Measurements from ENCODE around the gene CPZ. TPM values are rescaled to one million over a fixed set of nuclear protein-coding genes. Genes with fewer than 3 reads are reported as not detected.

Gene CPZ
- total RNA-seq, 1 experiment from 2014 or later = not detected

DNA sequence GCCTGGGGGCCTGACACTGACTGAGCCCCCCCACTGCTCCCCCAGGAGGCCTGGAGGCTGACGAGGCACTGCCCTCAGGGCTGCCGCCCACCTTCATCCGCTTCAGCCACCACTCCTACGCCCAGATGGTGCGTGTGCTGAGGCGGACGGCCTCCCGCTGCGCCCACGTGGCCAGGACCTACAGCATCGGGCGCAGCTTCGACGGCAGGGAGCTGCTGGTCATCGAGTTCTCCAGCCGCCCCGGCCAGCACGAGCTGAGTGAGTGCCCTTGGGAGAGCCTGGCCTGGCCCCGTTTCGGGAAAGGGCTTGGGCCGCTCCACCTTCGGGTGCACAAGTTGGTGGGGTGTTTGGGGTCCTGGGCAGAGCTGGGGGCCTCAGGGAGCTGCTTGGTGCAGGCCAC is 11.4 kb downstream of the CPZ start:
- Histone ChIP-seq H3K9me2 (replicated peaks; ENCODE audit: insufficient read depth, low read length) (no peaks in the 10 kb centered on the region), H3K4me3 (ENCODE audit: low read length) (no peak overlapping the region), H3K4me1 (ENCODE audit: low read length) (no peaks in the 10 kb centered on the region), H3K4me2 (ENCODE audit: low read depth, low read length, poor library complexity, severe bottlenecking) (no peak overlapping the region), H3K9me3 (ENCODE audit: low read length) (no peaks in the 10 kb centered on the region), H3K9ac (ENCODE audit: low read length) (no peak overlapping the region), H3K27ac (ENCODE audit: low read length) (no peak overlapping the region), H3K36me3 (ENCODE audit: insufficient read depth, low read length) (no peaks in the 10 kb centered on the region), H3K79me2 (ENCODE audit: low read length) (no peaks in the 10 kb centered on the region), H4K20me1 (ENCODE audit: insufficient read depth, low read depth, low read length) (no peaks in the 10 kb centered on the region), H3K27me3 (ENCODE audit: low read length) (no peaks in the 10 kb centered on the region), H2AFZ (ENCODE audit: low read length) (no peak overlapping the region)
- DNase-seq = no peak

- no peak overlapping the region for H3K4me2 ChIP-seq (ENCODE audit: low read depth, low read length, poor library complexity, severe bottlenecking)
- no peaks in the 10 kb centered on the region for H3K4me1 ChIP-seq (ENCODE audit: low read length)
- H3K27me3 ChIP-seq (ENCODE audit: low read length) = no peaks in the 10 kb centered on the region
- no peaks in the 10 kb centered on the region for H3K79me2 ChIP-seq (ENCODE audit: low read length)
- H3K9ac ChIP-seq (ENCODE audit: low read length) = no peak overlapping the region
- no peak overlapping the region for H3K4me3 ChIP-seq (ENCODE audit: low read length)
- H3K27ac ChIP-seq (ENCODE audit: low read length) = no peak overlapping the region
- no peak for DNase-seq
- H2AFZ ChIP-seq (ENCODE audit: low read length) = no peak overlapping the region
- H3K36me3 ChIP-seq (ENCODE audit: insufficient read depth, low read length) = no peaks in the 10 kb centered on the region
- no peaks in the 10 kb centered on the region for H3K9me3 ChIP-seq (ENCODE audit: low read length)
- no peaks in the 10 kb centered on the region for H3K9me2 ChIP-seq (replicated peaks; ENCODE audit: insufficient read depth, low read length)
- no peaks in the 10 kb centered on the region for H4K20me1 ChIP-seq (ENCODE audit: insufficient read depth, low read depth, low read length)
These were observed 12.7 kb downstream of the CPZ start for GRCh38 chr4:8605289-8605688.

GRCh38 chr4:8606476-8606875 is 13.9 kb downstream of the CPZ start:
- Histone ChIP-seq H2AFZ (ENCODE audit: low read length) (no peak overlapping the region), H3K4me1 (ENCODE audit: low read length) (no peaks in the 10 kb centered on the region), H3K9me3 (ENCODE audit: low read length) (no peaks in the 10 kb centered on the region), H3K4me2 (ENCODE audit: low read depth, low read length, poor library complexity, severe bottlenecking) (no peak overlapping the region), H3K9ac (ENCODE audit: low read length) (no peak overlapping the region), H3K9me2 (replicated peaks; ENCODE audit: insufficient read depth, low read length) (no peaks in the 10 kb centered on the region), H3K27me3 (ENCODE audit: low read length) (no peaks in the 10 kb centered on the region), H3K27ac (ENCODE audit: low read length) (no peak overlapping the region), H3K79me2 (ENCODE audit: low read length) (no peaks in the 10 kb centered on the region), H3K4me3 (ENCODE audit: low read length) (no peak overlapping the region), H4K20me1 (ENCODE audit: insufficient read depth, low read depth, low read length) (no peaks in the 10 kb centered on the region), H3K36me3 (ENCODE audit: insufficient read depth, low read length) (no peaks in the 10 kb centered on the region)
- DNase-seq = no peak

- Histone ChIP-seq H3K9ac (ENCODE audit: low read length) (no peak overlapping the region), H3K9me2 (replicated peaks; ENCODE audit: insufficient read depth, low read length) (no peaks in the 10 kb centered on the region), H4K20me1 (ENCODE audit: insufficient read depth, low read depth, low read length) (no peaks in the 10 kb centered on the region), H3K4me2 (ENCODE audit: low read depth, low read length, poor library complexity, severe bottlenecking) (no peak overlapping the region), H3K27ac (ENCODE audit: low read length) (no peak overlapping the region), H3K27me3 (ENCODE audit: low read length) (no peaks in the 10 kb centered on the region), H3K36me3 (ENCODE audit: insufficient read depth, low read length) (no peaks in the 10 kb centered on the region), H3K79me2 (ENCODE audit: low read length) (no peaks in the 10 kb centered on the region), H3K4me3 (ENCODE audit: low read length) (no peak overlapping the region), H3K4me1 (ENCODE audit: low read length) (no peaks in the 10 kb centered on the region), H2AFZ (ENCODE audit: low read length) (no peak overlapping the region), H3K9me3 (ENCODE audit: low read length) (no peaks in the 10 kb centered on the region)
- no peak for DNase-seq
These were observed 14.4 kb downstream of the CPZ start for GRCh38 chr4:8606966-8607365.

- H3K27me3 ChIP-seq (ENCODE audit: low read length) = no peaks in the 10 kb centered on the region
- DNase-seq = peak; percentile 77
- H3K9me2 ChIP-seq (replicated peaks; ENCODE audit: insufficient read depth, low read length) = no peaks in the 10 kb centered on the region
- H3K79me2 ChIP-seq (ENCODE audit: low read length) = no peaks in the 10 kb centered on the region
- H3K9me3 ChIP-seq (ENCODE audit: low read length) = no peaks in the 10 kb centered on the region
- H4K20me1 ChIP-seq (ENCODE audit: insufficient read depth, low read depth, low read length) = no peaks in the 10 kb centered on the region
- H3K4me2 ChIP-seq (ENCODE audit: low read depth, low read length, poor library complexity, severe bottlenecking) = no peak overlapping the region
- no peak overlapping the region for H3K4me3 ChIP-seq (ENCODE audit: low read length)
- no peak overlapping the region for H3K27ac ChIP-seq (ENCODE audit: low read length)
- no peaks in the 10 kb centered on the region for H3K4me1 ChIP-seq (ENCODE audit: low read length)
- H3K9ac ChIP-seq (ENCODE audit: low read length) = no peak overlapping the region
- no peak overlapping the region for H2AFZ ChIP-seq (ENCODE audit: low read length)
- no peaks in the 10 kb centered on the region for H3K36me3 ChIP-seq (ENCODE audit: insufficient read depth, low read length)
These were observed 15.3 kb downstream of the CPZ start for GRCh38 chr4:8607603-8608481.

DNA sequence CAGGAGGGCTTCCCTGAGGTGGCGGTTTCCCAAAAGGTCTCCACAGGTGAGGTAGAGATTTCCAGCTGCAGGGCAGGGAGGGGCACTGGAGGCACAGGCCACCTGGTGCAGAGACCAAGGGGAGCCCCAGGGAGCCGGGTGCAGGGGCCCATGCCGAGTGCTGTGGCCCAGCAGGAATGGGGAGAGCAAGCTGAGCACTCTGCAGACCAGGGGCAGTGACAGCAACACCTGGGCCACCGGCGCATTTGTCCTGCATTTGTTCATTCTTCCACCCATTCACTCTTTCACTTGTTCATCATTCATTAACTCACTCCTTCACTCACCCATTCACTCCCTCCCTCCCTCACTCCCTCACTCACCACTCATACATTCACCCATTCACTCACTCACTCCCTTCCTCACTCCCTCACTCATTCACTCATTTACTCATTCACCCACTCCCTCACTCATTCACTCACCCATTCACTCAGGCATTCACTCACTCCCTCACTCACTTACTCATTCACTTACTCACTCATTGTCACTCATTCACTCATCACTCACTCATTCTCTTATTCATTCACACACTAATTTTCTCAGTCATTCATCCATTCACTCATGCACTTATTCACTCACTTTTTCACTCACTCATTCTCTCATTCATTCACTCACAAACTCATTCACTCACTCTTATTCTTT is 16.3 kb downstream of the CPZ start:
- no peaks in the 10 kb centered on the region for H3K36me3 ChIP-seq (ENCODE audit: insufficient read depth, low read length)
- no peaks in the 10 kb centered on the region for H3K9me2 ChIP-seq (replicated peaks; ENCODE audit: insufficient read depth, low read length)
- no peak overlapping the region for H3K4me3 ChIP-seq (ENCODE audit: low read length)
- H3K27ac ChIP-seq (ENCODE audit: low read length) = no peak overlapping the region
- no peak overlapping the region for H3K9ac ChIP-seq (ENCODE audit: low read length)
- H3K79me2 ChIP-seq (ENCODE audit: low read length) = no peaks in the 10 kb centered on the region
- no peak overlapping the region for H2AFZ ChIP-seq (ENCODE audit: low read length)
- no peak for DNase-seq
- no peaks in the 10 kb centered on the region for H4K20me1 ChIP-seq (ENCODE audit: insufficient read depth, low read depth, low read length)
- no peak overlapping the region for H3K4me2 ChIP-seq (ENCODE audit: low read depth, low read length, poor library complexity, severe bottlenecking)
- no peaks in the 10 kb centered on the region for H3K27me3 ChIP-seq (ENCODE audit: low read length)
- no peaks in the 10 kb centered on the region for H3K4me1 ChIP-seq (ENCODE audit: low read length)
- H3K9me3 ChIP-seq (ENCODE audit: low read length) = no peaks in the 10 kb centered on the region

DNA sequence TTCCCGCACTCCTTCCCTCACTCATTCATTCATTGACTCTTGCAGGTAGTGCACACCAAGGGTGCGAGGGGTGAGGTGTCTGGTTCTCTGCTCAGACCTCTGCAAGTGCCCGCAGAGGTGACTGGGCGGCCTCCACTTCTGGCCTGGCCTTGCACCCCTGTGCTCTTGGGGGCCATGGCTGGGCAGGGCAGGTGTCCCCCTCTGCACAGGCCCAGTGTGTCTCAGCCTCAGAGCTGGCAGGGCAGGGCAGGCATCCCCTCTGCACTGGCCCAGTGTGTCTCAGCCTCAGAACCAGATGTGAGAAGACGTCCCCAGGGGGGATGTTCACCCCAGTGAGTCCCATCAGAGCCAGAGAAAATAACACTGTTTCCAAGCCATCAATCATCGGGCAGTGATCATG is 16.8 kb downstream of the CPZ start:
- H3K27ac ChIP-seq (ENCODE audit: low read length) = no peak overlapping the region
- H3K79me2 ChIP-seq (ENCODE audit: low read length) = no peaks in the 10 kb centered on the region
- no peak overlapping the region for H3K4me3 ChIP-seq (ENCODE audit: low read length)
- no peaks in the 10 kb centered on the region for H3K27me3 ChIP-seq (ENCODE audit: low read length)
- no peaks in the 10 kb centered on the region for H3K9me3 ChIP-seq (ENCODE audit: low read length)
- no peak overlapping the region for H3K4me2 ChIP-seq (ENCODE audit: low read depth, low read length, poor library complexity, severe bottlenecking)
- no peak overlapping the region for H2AFZ ChIP-seq (ENCODE audit: low read length)
- no peaks in the 10 kb centered on the region for H4K20me1 ChIP-seq (ENCODE audit: insufficient read depth, low read depth, low read length)
- H3K9ac ChIP-seq (ENCODE audit: low read length) = no peak overlapping the region
- H3K4me1 ChIP-seq (ENCODE audit: low read length) = no peaks in the 10 kb centered on the region
- no peaks in the 10 kb centered on the region for H3K36me3 ChIP-seq (ENCODE audit: insufficient read depth, low read length)
- no peak for DNase-seq
- H3K9me2 ChIP-seq (replicated peaks; ENCODE audit: insufficient read depth, low read length) = no peaks in the 10 kb centered on the region

DNA sequence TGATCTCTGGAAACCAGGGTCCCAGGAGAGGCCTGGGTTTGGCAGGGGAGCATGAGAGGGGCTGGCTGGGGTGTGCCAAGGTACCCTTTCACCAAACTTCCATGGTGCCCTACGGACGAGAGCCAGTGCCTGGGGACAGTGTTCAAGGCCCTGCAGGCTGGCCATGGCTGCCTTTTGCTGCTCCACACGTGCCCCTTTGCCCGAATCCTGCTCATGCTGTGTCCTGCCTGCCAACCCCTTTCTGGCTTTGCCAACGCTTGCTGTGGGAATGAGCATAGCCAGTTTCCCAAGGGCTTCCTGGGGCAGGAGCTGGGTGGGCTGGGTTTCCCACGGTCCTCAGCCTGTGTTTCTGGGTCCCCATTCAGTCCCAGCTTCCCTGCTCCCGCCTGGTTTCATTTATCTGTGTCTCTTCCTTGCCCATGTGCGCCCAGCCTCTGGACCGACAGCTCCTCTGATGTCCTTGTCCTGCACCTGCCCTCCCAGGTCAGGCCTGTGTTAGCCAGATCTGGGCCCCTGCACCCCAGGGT is 17.3 kb downstream of the CPZ start:
- no peaks in the 10 kb centered on the region for H3K9me2 ChIP-seq (replicated peaks; ENCODE audit: insufficient read depth, low read length)

More for the DNA sequence above, 17.3 kb downstream of the CPZ start:
- Histone ChIP-seq H3K4me2 (ENCODE audit: low read depth, low read length, poor library complexity, severe bottlenecking) (no peak overlapping the region), H3K27me3 (ENCODE audit: low read length) (no peaks in the 10 kb centered on the region), H3K4me3 (ENCODE audit: low read length) (no peak overlapping the region), H2AFZ (ENCODE audit: low read length) (no peak overlapping the region), H3K9ac (ENCODE audit: low read length) (no peak overlapping the region), H3K79me2 (ENCODE audit: low read length) (no peaks in the 10 kb centered on the region), H3K9me3 (ENCODE audit: low read length) (no peaks in the 10 kb centered on the region), H3K27ac (ENCODE audit: low read length) (no peak overlapping the region), H4K20me1 (ENCODE audit: insufficient read depth, low read depth, low read length) (no peaks in the 10 kb centered on the region), H3K36me3 (ENCODE audit: insufficient read depth, low read length) (no peaks in the 10 kb centered on the region), H3K4me1 (ENCODE audit: low read length) (no peaks in the 10 kb centered on the region)
- no peak for DNase-seq
